ENCODE data around the gene FYN.

The FYN gene

GRCh38 chr6:111865049-111865585 is 8.1 kb downstream of the FYN start:
- no peak overlapping the region for H3K4me3 ChIP-seq (ENCODE audit: low read depth, low read length)
- no peaks in the 10 kb centered on the region for H3K27me3 ChIP-seq (ENCODE audit: control insufficient read depth, insufficient read depth, low read length)
- H3K9ac ChIP-seq (ENCODE audit: low read depth, low read length) = no peak overlapping the region
- no peaks in the 10 kb centered on the region for H3K36me3 ChIP-seq (ENCODE audit: control insufficient read depth, insufficient read depth, low read length)
- no peak overlapping the region for H3K27ac ChIP-seq (ENCODE audit: low read depth, low read length)
- H3K4me1 ChIP-seq (ENCODE audit: control insufficient read depth, insufficient read depth, low read length) = peaks cover 82% of the 10 kb centered on the region
- H3K9me3 ChIP-seq (ENCODE audit: control insufficient read depth, insufficient read depth, low read length) = no peaks in the 10 kb centered on the region

GRCh38 chr6:111864138-111865048 is 8.9 kb downstream of the FYN start:
- Histone ChIP-seq H3K36me3 (ENCODE audit: control insufficient read depth, insufficient read depth, low read length) (no peaks in the 10 kb centered on the region), H3K27me3 (ENCODE audit: control insufficient read depth, insufficient read depth, low read length) (no peaks in the 10 kb centered on the region), H3K4me1 (ENCODE audit: control insufficient read depth, insufficient read depth, low read length) (peaks cover 78% of the 10 kb centered on the region), H3K27ac (ENCODE audit: low read depth, low read length) (no peak overlapping the region), H3K9me3 (ENCODE audit: control insufficient read depth, insufficient read depth, low read length) (no peaks in the 10 kb centered on the region), H3K9ac (ENCODE audit: low read depth, low read length) (no peak overlapping the region), H3K4me3 (ENCODE audit: low read depth, low read length) (no peak overlapping the region)

- no peaks in the 10 kb centered on the region for H3K27me3 ChIP-seq (ENCODE audit: control insufficient read depth, insufficient read depth, low read length)
- H3K27ac ChIP-seq (ENCODE audit: low read depth, low read length) = peak overlapping the region; percentile 37
- peaks cover 76% of the 10 kb centered on the region for H3K4me1 ChIP-seq (ENCODE audit: control insufficient read depth, insufficient read depth, low read length)
- no peaks in the 10 kb centered on the region for H3K36me3 ChIP-seq (ENCODE audit: control insufficient read depth, insufficient read depth, low read length)
- H3K4me3 ChIP-seq (ENCODE audit: low read depth, low read length) = no peak overlapping the region
- H3K9ac ChIP-seq (ENCODE audit: low read depth, low read length) = 0 out of 2 replicates have a peak overlapping the region, but pooled peaks have one; percentile 9
- no peaks in the 10 kb centered on the region for H3K9me3 ChIP-seq (ENCODE audit: control insufficient read depth, insufficient read depth, low read length)
Observed at GRCh38 chr6:111862741-111863140, 10.5 kb downstream of the FYN start.

- peak overlapping the region; percentile 9; the same call in 1 of the 2 replicates for H3K9ac ChIP-seq (ENCODE audit: low read depth, low read length)
- no peaks in the 10 kb centered on the region for H3K9me3 ChIP-seq (ENCODE audit: control insufficient read depth, insufficient read depth, low read length)
- H3K4me1 ChIP-seq (ENCODE audit: control insufficient read depth, insufficient read depth, low read length) = peaks cover 79% of the 10 kb centered on the region
- no peaks in the 10 kb centered on the region for H3K27me3 ChIP-seq (ENCODE audit: control insufficient read depth, insufficient read depth, low read length)
- H3K36me3 ChIP-seq (ENCODE audit: control insufficient read depth, insufficient read depth, low read length) = no peaks in the 10 kb centered on the region
- no peak overlapping the region for H3K4me3 ChIP-seq (ENCODE audit: low read depth, low read length)
- peak overlapping the region; percentile 10 for H3K27ac ChIP-seq (ENCODE audit: low read depth, low read length)
Observed at GRCh38 chr6:111862314-111862713, 10.9 kb downstream of the FYN start.

GRCh38 chr6:111861431-111861885 is 11.8 kb downstream of the FYN start:
- H3K27ac ChIP-seq (ENCODE audit: low read depth, low read length) = peak overlapping the region; percentile 67
- no peaks in the 10 kb centered on the region for H3K27me3 ChIP-seq (ENCODE audit: control insufficient read depth, insufficient read depth, low read length)
- H3K36me3 ChIP-seq (ENCODE audit: control insufficient read depth, insufficient read depth, low read length) = no peaks in the 10 kb centered on the region
- H3K4me3 ChIP-seq (ENCODE audit: low read depth, low read length) = no peak overlapping the region
- no peaks in the 10 kb centered on the region for H3K9me3 ChIP-seq (ENCODE audit: control insufficient read depth, insufficient read depth, low read length)
- peaks cover 81% of the 10 kb centered on the region for H3K4me1 ChIP-seq (ENCODE audit: control insufficient read depth, insufficient read depth, low read length)
- H3K9ac ChIP-seq (ENCODE audit: low read depth, low read length) = no peak overlapping the region

GRCh38 chr6:111858347-111858746 is 14.9 kb downstream of the FYN start:
- peak overlapping the region; percentile 58 for H3K27ac ChIP-seq (ENCODE audit: low read depth, low read length)
- H3K9ac ChIP-seq (ENCODE audit: low read depth, low read length) = no peak overlapping the region
- no peaks in the 10 kb centered on the region for H3K36me3 ChIP-seq (ENCODE audit: control insufficient read depth, insufficient read depth, low read length)
- no peaks in the 10 kb centered on the region for H3K27me3 ChIP-seq (ENCODE audit: control insufficient read depth, insufficient read depth, low read length)
- no peaks in the 10 kb centered on the region for H3K9me3 ChIP-seq (ENCODE audit: control insufficient read depth, insufficient read depth, low read length)
- peaks cover 76% of the 10 kb centered on the region for H3K4me1 ChIP-seq (ENCODE audit: control insufficient read depth, insufficient read depth, low read length)
- H3K4me3 ChIP-seq (ENCODE audit: low read depth, low read length) = no peak overlapping the region

GRCh38 chr6:111857674-111858337 is 15.4 kb downstream of the FYN start:
- Histone ChIP-seq H3K9ac (ENCODE audit: low read depth, low read length) (no peak overlapping the region), H3K4me1 (ENCODE audit: control insufficient read depth, insufficient read depth, low read length) (peaks cover 73% of the 10 kb centered on the region), H3K4me3 (ENCODE audit: low read depth, low read length) (no peak overlapping the region)

GRCh38 chr6:111855753-111856152 is 17.5 kb downstream of the FYN start:
- Histone ChIP-seq H3K4me1 (ENCODE audit: control insufficient read depth, insufficient read depth, low read length) (peaks cover 62% of the 10 kb centered on the region), H3K27ac (ENCODE audit: low read depth, low read length) (no peak overlapping the region), H3K36me3 (ENCODE audit: control insufficient read depth, insufficient read depth, low read length) (no peaks in the 10 kb centered on the region), H3K9ac (ENCODE audit: low read depth, low read length) (no peak overlapping the region), H3K27me3 (ENCODE audit: control insufficient read depth, insufficient read depth, low read length) (no peaks in the 10 kb centered on the region), H3K4me3 (ENCODE audit: low read depth, low read length) (no peak overlapping the region), H3K9me3 (ENCODE audit: control insufficient read depth, insufficient read depth, low read length) (no peaks in the 10 kb centered on the region)

More at GRCh38 chr6:111857674-111858337, 15.4 kb downstream of the FYN start:
- peak overlapping the region; percentile 58 for H3K27ac ChIP-seq (ENCODE audit: low read depth, low read length)
- H3K36me3 ChIP-seq (ENCODE audit: control insufficient read depth, insufficient read depth, low read length) = no peaks in the 10 kb centered on the region
- no peaks in the 10 kb centered on the region for H3K9me3 ChIP-seq (ENCODE audit: control insufficient read depth, insufficient read depth, low read length)
- no peaks in the 10 kb centered on the region for H3K27me3 ChIP-seq (ENCODE audit: control insufficient read depth, insufficient read depth, low read length)

- no peaks in the 10 kb centered on the region for H3K27me3 ChIP-seq (ENCODE audit: control insufficient read depth, insufficient read depth, low read length)
- no peaks in the 10 kb centered on the region for H3K36me3 ChIP-seq (ENCODE audit: control insufficient read depth, insufficient read depth, low read length)
- H3K9me3 ChIP-seq (ENCODE audit: control insufficient read depth, insufficient read depth, low read length) = no peaks in the 10 kb centered on the region
- H3K9ac ChIP-seq (ENCODE audit: low read depth, low read length) = no peak overlapping the region
- H3K4me1 ChIP-seq (ENCODE audit: control insufficient read depth, insufficient read depth, low read length) = peaks cover 58% of the 10 kb centered on the region
- H3K27ac ChIP-seq (ENCODE audit: low read depth, low read length) = no peak overlapping the region
- 0 out of 2 replicates have a peak overlapping the region, but pooled peaks have one; percentile 12 for H3K4me3 ChIP-seq (ENCODE audit: low read depth, low read length)
Observed at GRCh38 chr6:111854683-111855082, 18.6 kb downstream of the FYN start.

GRCh38 chr6:111852725-111853124 is 20.5 kb downstream of the FYN start:
- H3K4me3 ChIP-seq (ENCODE audit: low read depth, low read length) = no peak overlapping the region
- H3K27me3 ChIP-seq (ENCODE audit: control insufficient read depth, insufficient read depth, low read length) = no peaks in the 10 kb centered on the region
- H3K36me3 ChIP-seq (ENCODE audit: control insufficient read depth, insufficient read depth, low read length) = no peaks in the 10 kb centered on the region
- no peak overlapping the region for H3K9ac ChIP-seq (ENCODE audit: low read depth, low read length)
- no peaks in the 10 kb centered on the region for H3K9me3 ChIP-seq (ENCODE audit: control insufficient read depth, insufficient read depth, low read length)
- H3K27ac ChIP-seq (ENCODE audit: low read depth, low read length) = no peak overlapping the region
- H3K4me1 ChIP-seq (ENCODE audit: control insufficient read depth, insufficient read depth, low read length) = peaks cover 63% of the 10 kb centered on the region

Data from HUES48 (cell line).